BLaER1 treated with 17β-estradiol and CSF1 and Interleukin-3, amounts not matched to agents 10 nM and 100 nM (cell line): ENCODE results near the gene ZNF835.

Experiments used
- H3K27ac ChIP-seq, 11 experiments: shearing (Covaris generic); formaldehyde crosslinking; 2 replicates each; pipeline ENCODE4 v1.8.1; 2022
- H3K27me3 ChIP-seq, 11 experiments: shearing (Covaris generic); formaldehyde crosslinking; 2 replicates each; pipeline ENCODE4 v1.8.1; 2022
- H3K36me3 ChIP-seq, 11 experiments: shearing (Covaris generic); formaldehyde crosslinking; 2 replicates each; pipeline ENCODE4 v1.8.1; 2022
- H3K4me1 ChIP-seq, 10 experiments: shearing (Covaris generic); formaldehyde crosslinking; 2 replicates each; pipeline ENCODE4 v1.8.1; 2022
- H3K4me2 ChIP-seq, 11 experiments: shearing (Covaris generic); formaldehyde crosslinking; 2 replicates each; pipeline ENCODE4 v1.8.1; 2022
- H3K4me3 ChIP-seq, 10 experiments: shearing (Covaris generic); formaldehyde crosslinking; 2 replicates each; pipeline ENCODE4 v1.8.1; 2022
- H3K9ac ChIP-seq, 11 experiments: shearing (Covaris generic); formaldehyde crosslinking; 2 replicates each; pipeline ENCODE4 v1.8.1; 2022
- H3K9me3 ChIP-seq, 11 experiments: shearing (Covaris generic); formaldehyde crosslinking; replicated peaks in 1 of 11; 2 replicates each; pipeline ENCODE4 v1.8.1; 2022
- H4K20me1 ChIP-seq, 11 experiments: shearing (Covaris generic); formaldehyde crosslinking; 2 replicates each; pipeline ENCODE4 v1.8.1; 2022
- Cebpa-rat ChIP-seq, 11 experiments: shearing (Covaris generic); IDR thresholded peaks; 2 replicates each; pipeline ENCODE4 v1.8.1; 2022

Gene ZNF835

GRCh38 chr19:56671613-56671994 is at the start of gene ZNF835:
ZNF835 (minus strand) TSS chr19:56671757; CDS start chr19:56665198, 6,559 bp downstream.
- Histone ChIP-seq H4K20me1 (no peaks in the 10 kb centered on the region; a peak in 1 of 22 replicates), H3K4me3 (no peak within 1 kb of the TSS), H3K27ac (no peak within 1 kb of the TSS), H3K9ac (no peak within 1 kb of the TSS), H3K4me2 (no peak within 1 kb of the TSS), H3K4me1 (no peaks in the 10 kb centered on the region), H3K36me3 (no peaks in the 10 kb centered on the region), H3K9me3 (peaks cover 11 to 27% (median 19%) of the 10 kb centered on the region in 11 experiments; a peak in 18 of 22 replicates), H3K27me3 (no peaks in the 10 kb centered on the region)
- no peak for TF ChIP-seq Cebpa-rat (IDR thresholded peaks at IDR 0.05)

GRCh38 chr19:56720281-56720680 is 48.7 kb upstream of the ZNF835 start:
- Histone ChIP-seq H3K9me3 (no peaks in the 10 kb centered on the region), H3K4me3 (no peak overlapping the region), H3K9ac (no peak overlapping the region), H3K36me3 (no peaks in the 10 kb centered on the region), H3K27ac (no peak overlapping the region), H3K27me3 (no peaks in the 10 kb centered on the region), H3K4me1 (peaks cover 0 to 7% (median 0%) of the 10 kb centered on the region in 10 experiments; a peak in 3 of 20 replicates), H4K20me1 (no peaks in the 10 kb centered on the region), H3K4me2 (peak overlapping the region in 3 of 11 experiments; percentile 1 to 31 (median 19); a peak in 3 of 22 replicates)
- TF ChIP-seq Cebpa-rat (IDR thresholded peaks at IDR 0.05) = no peak

GRCh38 chr19:56718231-56718630 is 46.7 kb upstream of the ZNF835 start:
- no peak overlapping the region for H3K27ac ChIP-seq
- H3K36me3 ChIP-seq = no peaks in the 10 kb centered on the region
- H3K4me2 ChIP-seq = no peak overlapping the region
- peaks cover 0 to 7% (median 0%) of the 10 kb centered on the region in 10 experiments; a peak in 3 of 20 replicates for H3K4me1 ChIP-seq
- no peaks in the 10 kb centered on the region for H3K27me3 ChIP-seq
- no peaks in the 10 kb centered on the region for H4K20me1 ChIP-seq
- no peak overlapping the region for H3K9ac ChIP-seq
- TF ChIP-seq Cebpa-rat (IDR thresholded peaks at IDR 0.05) = no peak
- no peak overlapping the region for H3K4me3 ChIP-seq
- no peaks in the 10 kb centered on the region for H3K9me3 ChIP-seq

DNA sequence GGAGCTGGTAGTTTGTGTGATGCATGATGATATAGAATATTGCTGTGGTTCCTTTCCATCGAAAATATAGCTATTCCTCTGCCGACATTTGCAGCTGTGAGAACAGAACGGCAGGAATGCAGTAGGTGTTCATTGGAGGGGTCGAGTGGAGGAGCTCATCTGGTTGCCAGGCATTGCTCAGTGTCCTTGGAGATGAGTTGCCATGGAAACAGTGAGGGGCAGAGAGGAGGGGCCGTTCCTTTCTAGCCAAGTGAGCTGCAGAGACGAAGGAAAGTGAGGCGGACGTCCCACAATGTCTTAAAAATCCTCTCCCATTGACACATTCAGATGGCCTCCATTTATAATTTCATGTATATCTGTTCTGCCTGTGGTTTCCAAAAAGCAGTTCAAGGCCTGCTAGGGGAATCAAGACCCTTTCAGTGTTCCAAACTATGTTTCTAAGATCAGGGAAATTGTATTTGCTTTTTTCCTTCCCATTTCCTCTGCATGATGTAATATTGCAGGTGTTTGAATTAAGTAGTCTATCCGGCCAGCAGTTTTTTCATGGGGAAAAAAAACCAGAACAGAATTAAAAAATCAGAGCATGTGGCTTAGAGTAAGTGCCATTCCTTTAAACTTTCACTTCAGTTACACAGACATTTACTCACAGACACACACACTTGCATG is 41.2 kb upstream of the ZNF835 start:
- Histone ChIP-seq H3K36me3 (no peaks in the 10 kb centered on the region), H3K27me3 (no peaks in the 10 kb centered on the region), H3K9me3 (no peaks in the 10 kb centered on the region), H4K20me1 (no peaks in the 10 kb centered on the region), H3K4me2 (no peak overlapping the region), H3K9ac (no peak overlapping the region), H3K4me3 (no peak overlapping the region), H3K4me1 (no peaks in the 10 kb centered on the region), H3K27ac (no peak overlapping the region)
- no peak for TF ChIP-seq Cebpa-rat (IDR thresholded peaks at IDR 0.05)

- Histone ChIP-seq H3K4me1 (no peaks in the 10 kb centered on the region), H3K27me3 (no peaks in the 10 kb centered on the region), H3K4me2 (no peak overlapping the region), H3K36me3 (no peaks in the 10 kb centered on the region), H4K20me1 (no peaks in the 10 kb centered on the region), H3K9me3 (no peaks in the 10 kb centered on the region), H3K4me3 (no peak overlapping the region), H3K9ac (no peak overlapping the region), H3K27ac (no peak overlapping the region)
- TF ChIP-seq Cebpa-rat (IDR thresholded peaks at IDR 0.05) = no peak
These were observed 38.9 kb upstream of the ZNF835 start for GRCh38 chr19:56710437-56710836.

DNA sequence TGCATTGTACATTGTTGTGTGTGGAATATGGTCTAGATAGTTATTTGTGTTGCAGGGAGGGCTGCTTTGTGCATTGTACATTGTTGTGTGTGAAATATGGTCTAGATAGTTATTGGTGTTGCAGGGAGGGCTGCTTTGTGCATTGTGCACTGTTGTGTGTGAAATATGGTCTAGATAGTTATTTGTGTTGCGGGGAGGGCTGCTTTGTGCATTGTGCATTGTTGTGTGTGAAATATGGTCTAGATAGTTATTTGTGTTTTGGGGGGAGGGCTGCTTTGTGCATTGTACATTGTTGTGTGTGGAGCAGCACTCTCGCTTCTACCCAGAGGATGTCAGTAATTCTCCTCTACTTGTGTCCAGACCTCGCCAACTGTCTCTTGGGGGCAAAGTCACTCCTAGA is 36.3 kb upstream of the ZNF835 start:
- peaks cover 0 to 9% (median 0%) of the 10 kb centered on the region in 11 experiments; a peak in 2 of 22 replicates for H3K9me3 ChIP-seq
- no peak overlapping the region for H3K9ac ChIP-seq
- no peaks in the 10 kb centered on the region for H3K27me3 ChIP-seq
- no peak overlapping the region for H3K27ac ChIP-seq
- no peak overlapping the region for H3K4me3 ChIP-seq
- H3K36me3 ChIP-seq = no peaks in the 10 kb centered on the region
- H3K4me1 ChIP-seq = no peaks in the 10 kb centered on the region
- no peak overlapping the region for H3K4me2 ChIP-seq
- H4K20me1 ChIP-seq = no peaks in the 10 kb centered on the region
- TF ChIP-seq Cebpa-rat (IDR thresholded peaks at IDR 0.05) = no peak

GRCh38 chr19:56705939-56706338 is 34.4 kb upstream of the ZNF835 start:
- TF ChIP-seq Cebpa-rat (IDR thresholded peaks at IDR 0.05) = no peak
- H3K9me3 ChIP-seq = peaks cover 0 to 9% (median 0%) of the 10 kb centered on the region in 11 experiments; a peak in 2 of 22 replicates

GRCh38 chr19:56701895-56702294 is 30.3 kb upstream of the ZNF835 start:
- Histone ChIP-seq H3K27me3 (no peaks in the 10 kb centered on the region), H3K9me3 (peaks cover 0 to 9% (median 0%) of the 10 kb centered on the region in 11 experiments; a peak in 2 of 22 replicates)
- TF ChIP-seq Cebpa-rat (IDR thresholded peaks at IDR 0.05) = no peak

More at GRCh38 chr19:56705939-56706338, 34.4 kb upstream of the ZNF835 start:
- no peak overlapping the region for H3K4me2 ChIP-seq
- H4K20me1 ChIP-seq = no peaks in the 10 kb centered on the region
- no peak overlapping the region for H3K4me3 ChIP-seq
- no peaks in the 10 kb centered on the region for H3K27me3 ChIP-seq
- H3K4me1 ChIP-seq = no peaks in the 10 kb centered on the region
- no peaks in the 10 kb centered on the region for H3K36me3 ChIP-seq
- no peak overlapping the region for H3K27ac ChIP-seq
- H3K9ac ChIP-seq = no peak overlapping the region

DNA sequence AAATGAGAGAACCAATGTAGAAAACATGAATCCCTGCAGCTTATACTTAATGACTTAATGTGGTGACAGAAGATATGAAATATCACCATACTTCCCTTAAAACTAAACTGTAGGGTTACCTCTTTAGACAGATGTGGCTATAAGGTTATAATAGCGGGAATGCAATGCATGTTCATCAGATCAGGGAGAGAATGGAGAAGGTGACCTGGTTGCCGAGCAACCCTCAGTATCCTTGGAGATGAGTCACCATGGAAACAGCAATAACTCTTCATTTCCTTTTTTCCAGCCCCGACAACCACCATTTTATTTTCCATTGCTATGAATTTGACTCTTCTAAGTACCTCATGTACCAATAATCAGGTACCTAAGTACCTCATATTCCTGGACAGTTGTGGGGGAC is 28.0 kb upstream of the ZNF835 start:
- H4K20me1 ChIP-seq = no peaks in the 10 kb centered on the region
- no peak overlapping the region for H3K4me3 ChIP-seq
- TF ChIP-seq Cebpa-rat (IDR thresholded peaks at IDR 0.05) = no peak
- peaks cover 0 to 2% (median 0%) of the 10 kb centered on the region in 11 experiments; a peak in 2 of 22 replicates for H3K9me3 ChIP-seq
- H3K9ac ChIP-seq = no peak overlapping the region
- no peak overlapping the region for H3K4me2 ChIP-seq
- no peaks in the 10 kb centered on the region for H3K4me1 ChIP-seq
- no peak overlapping the region for H3K27ac ChIP-seq
- H3K36me3 ChIP-seq = no peaks in the 10 kb centered on the region
- H3K27me3 ChIP-seq = no peaks in the 10 kb centered on the region

More at GRCh38 chr19:56701895-56702294, 30.3 kb upstream of the ZNF835 start:
- H4K20me1 ChIP-seq = no peaks in the 10 kb centered on the region
- H3K4me3 ChIP-seq = no peak overlapping the region
- H3K9ac ChIP-seq = no peak overlapping the region
- no peak overlapping the region for H3K27ac ChIP-seq
- no peak overlapping the region for H3K4me2 ChIP-seq
- H3K36me3 ChIP-seq = no peaks in the 10 kb centered on the region
- H3K4me1 ChIP-seq = no peaks in the 10 kb centered on the region
